ENCODE measurements around the gene NTSR1. TPM values are rescaled to one million over a fixed set of nuclear protein-coding genes. Genes with fewer than 3 reads are reported as not detected.

NTSR1 gene
- total RNA-seq, 1 donor from 2014 or later = 0.24 TPM

DNA sequence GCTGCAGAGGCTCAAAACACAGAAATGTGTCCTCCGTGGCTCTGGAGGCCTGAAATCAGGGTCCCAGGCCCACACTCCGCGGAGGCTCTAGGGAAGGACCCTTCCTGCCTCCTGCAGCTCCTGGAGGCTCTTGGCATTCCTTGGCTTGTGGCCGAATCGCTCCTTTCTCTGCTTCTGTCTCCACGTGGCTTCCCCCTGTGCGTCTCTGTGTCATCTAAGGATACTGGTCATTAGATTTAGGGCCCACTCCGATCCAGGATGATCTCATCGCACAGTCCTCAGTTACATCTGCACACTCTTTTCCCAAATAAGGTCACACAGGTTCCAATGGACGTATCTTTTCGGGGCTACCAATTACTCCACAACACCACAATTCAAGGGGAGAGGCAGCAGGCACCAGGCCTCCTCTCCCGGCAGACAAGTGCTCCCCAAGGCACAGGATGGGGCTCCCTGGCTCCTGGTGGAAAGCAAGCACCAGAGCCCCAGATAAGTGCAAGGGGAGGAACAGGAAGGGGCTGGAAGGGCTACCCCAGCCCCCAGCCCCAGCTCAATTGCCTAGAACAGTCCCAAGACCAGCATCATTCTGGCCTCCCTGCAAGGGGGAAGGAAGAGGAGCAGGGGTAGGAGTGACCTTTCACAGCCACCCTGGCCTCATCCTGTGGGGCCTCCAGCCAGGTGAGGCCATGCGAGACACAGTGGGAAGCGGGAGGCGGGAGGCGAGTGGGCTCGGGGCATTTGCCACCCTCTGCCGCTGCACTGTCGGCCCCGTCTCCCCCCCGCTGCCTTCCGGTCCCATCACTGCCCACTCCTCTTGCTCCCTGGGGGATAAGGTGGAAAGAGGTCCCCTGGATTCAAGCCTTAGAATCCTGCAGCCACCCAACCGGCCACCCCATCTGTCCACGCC lies 16.3 kb downstream of the NTSR1 start:
- peaks cover 45% of the 10 kb centered on the region for H3K27me3 Mint-ChIP-seq
- H3K27ac Mint-ChIP-seq = no peak overlapping the region
- peaks cover 4% of the 10 kb centered on the region for H3K36me3 Mint-ChIP-seq
- no peaks in the 10 kb centered on the region for H3K4me1 Mint-ChIP-seq (ENCODE audit: unreplicated experiment)
- TF ChIP-seq, protein P1, sequence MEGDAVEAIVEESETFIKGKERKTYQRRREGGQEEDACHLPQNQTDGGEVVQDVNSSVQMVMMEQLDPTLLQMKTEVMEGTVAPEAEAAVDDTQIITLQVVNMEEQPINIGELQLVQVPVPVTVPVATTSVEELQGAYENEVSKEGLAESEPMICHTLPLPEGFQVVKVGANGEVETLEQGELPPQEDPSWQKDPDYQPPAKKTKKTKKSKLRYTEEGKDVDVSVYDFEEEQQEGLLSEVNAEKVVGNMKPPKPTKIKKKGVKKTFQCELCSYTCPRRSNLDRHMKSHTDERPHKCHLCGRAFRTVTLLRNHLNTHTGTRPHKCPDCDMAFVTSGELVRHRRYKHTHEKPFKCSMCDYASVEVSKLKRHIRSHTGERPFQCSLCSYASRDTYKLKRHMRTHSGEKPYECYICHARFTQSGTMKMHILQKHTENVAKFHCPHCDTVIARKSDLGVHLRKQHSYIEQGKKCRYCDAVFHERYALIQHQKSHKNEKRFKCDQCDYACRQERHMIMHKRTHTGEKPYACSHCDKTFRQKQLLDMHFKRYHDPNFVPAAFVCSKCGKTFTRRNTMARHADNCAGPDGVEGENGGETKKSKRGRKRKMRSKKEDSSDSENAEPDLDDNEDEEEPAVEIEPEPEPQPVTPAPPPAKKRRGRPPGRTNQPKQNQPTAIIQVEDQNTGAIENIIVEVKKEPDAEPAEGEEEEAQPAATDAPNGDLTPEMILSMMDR (conservative IDR thresholded peaks at IDR 0.05) = no peak
- H3K4me3 Mint-ChIP-seq = no peak overlapping the region
- no peak for DNase-seq (ENCODE audit: extremely low spot score, unreplicated experiment)
- H3K9me3 Mint-ChIP-seq = peaks cover 14% of the 10 kb centered on the region

DNA sequence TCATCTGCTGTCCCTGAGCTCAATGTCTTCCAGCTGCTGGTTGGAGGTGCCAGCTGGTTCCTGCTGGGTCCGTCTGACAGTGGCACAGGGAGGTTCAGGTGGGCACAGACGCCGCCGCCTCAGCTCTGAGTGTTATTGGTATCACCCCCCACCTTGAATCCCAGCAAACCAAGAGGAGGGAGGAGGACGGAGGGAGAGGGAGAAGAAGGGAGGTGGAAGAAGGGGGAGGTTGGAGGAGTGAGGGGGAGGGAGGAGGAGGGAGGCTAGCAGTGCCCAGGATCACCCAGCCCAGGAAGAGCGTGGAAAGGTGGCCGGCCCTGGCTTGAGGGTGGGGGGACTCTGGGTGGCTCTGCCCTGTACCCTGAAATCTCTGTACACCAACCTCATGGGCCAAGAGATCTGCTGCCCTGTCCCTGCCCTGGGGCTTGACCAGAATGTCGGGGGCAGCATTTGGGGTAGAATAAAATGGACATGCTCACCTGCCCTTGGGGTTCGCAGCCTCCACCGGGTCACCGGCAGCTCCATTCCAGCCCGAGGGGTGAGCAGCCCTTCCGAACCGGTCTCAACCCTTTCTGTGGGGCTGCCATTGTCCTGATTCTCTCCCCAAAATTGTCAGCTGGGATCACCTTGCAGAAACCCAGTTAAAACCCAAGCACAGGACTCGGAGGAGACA lies 17.1 kb downstream of the NTSR1 start:
- Mint-ChIP-seq H3K4me1 (ENCODE audit: unreplicated experiment) (no peaks in the 10 kb centered on the region), H3K27me3 (peaks cover 44% of the 10 kb centered on the region), H3K4me3 (no peak overlapping the region), H3K9me3 (peaks cover 8% of the 10 kb centered on the region), H3K36me3 (peaks cover 4% of the 10 kb centered on the region), H3K27ac (no peak overlapping the region)
- DNase-seq (ENCODE audit: extremely low spot score, unreplicated experiment) = no peak
- TF ChIP-seq, protein P1 (conservative IDR thresholded peaks at IDR 0.05) = no peak

DNA sequence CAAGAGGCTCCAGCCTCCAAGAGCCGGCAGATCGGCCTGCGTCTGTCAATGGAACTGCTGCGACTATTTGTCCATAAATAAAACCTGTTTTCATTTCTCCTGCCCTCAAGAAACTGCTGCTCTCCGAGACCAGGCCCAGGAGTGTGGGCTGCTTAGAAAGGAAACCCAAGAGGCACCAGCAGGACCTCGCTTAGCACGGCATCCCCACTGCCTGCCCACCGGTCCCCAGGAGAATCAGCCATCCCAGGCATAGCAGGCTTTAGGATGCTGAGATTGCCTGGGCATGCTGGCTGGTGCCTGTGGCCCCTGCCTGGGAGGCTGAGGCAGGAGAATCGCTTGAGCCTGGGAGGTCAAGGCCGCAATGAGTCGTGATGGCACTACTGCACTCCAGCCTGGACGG lies 17.6 kb downstream of the NTSR1 start:
- Mint-ChIP-seq H3K4me3 (no peak overlapping the region), H3K4me1 (ENCODE audit: unreplicated experiment) (no peaks in the 10 kb centered on the region), H3K27ac (no peak overlapping the region), H3K36me3 (peaks cover 4% of the 10 kb centered on the region), H3K27me3 (peaks cover 45% of the 10 kb centered on the region), H3K9me3 (peaks cover 7% of the 10 kb centered on the region)
- TF ChIP-seq, protein P1 (conservative IDR thresholded peaks at IDR 0.05) = no peak
- no peak for DNase-seq (ENCODE audit: extremely low spot score, unreplicated experiment)

DNA sequence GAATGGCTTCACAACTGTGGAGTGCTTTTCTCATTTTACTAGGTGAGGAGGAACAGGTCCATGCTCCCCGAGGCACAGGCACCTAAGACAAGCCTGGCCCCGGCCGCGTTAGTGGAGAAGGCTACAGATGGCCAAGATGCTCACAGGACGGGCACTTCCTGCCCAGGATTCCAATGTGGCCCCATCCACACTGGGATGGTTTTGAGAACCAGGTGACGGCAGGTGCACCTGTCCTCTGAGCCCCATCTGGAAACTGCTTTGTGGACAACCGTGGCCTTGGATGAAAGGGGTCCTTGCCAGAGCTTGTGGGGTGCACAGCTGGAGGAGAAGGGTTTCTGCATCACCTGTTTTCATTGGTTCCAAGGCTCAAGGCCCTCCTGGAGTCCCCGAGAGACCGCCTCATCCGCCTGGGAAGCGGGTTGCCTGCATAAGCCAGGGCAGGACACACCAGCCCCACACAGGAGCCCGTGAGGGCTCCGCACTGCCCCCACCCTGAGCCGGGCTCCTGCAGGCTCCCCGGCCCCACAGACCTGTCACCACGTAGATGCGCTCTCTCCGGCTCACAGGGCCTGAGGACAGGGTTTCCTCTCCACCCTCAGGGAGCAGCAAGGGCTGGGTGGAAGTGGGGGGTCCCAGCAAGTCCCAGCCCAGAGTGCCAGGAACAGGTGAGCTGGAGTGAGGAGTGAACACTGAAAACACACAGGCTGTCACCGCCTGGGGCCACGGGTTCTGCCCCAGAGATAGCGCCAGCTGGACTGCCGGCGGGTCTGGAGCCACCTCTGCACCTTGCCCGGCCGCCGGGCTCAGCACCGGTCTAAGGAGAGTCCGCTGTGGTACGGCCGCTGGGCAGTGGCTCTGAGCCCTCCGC lies 18.3 kb downstream of the NTSR1 start:
- peaks cover under 1% of the 10 kb centered on the region for H3K9me3 Mint-ChIP-seq
- no peak overlapping the region for H3K4me3 Mint-ChIP-seq
- DNase-seq (ENCODE audit: extremely low spot score, unreplicated experiment) = no peak
- H3K27ac Mint-ChIP-seq = no peak overlapping the region
- TF ChIP-seq, protein P1 (conservative IDR thresholded peaks at IDR 0.05) = no peak
- peaks cover 38% of the 10 kb centered on the region for H3K27me3 Mint-ChIP-seq
- H3K4me1 Mint-ChIP-seq (ENCODE audit: unreplicated experiment) = no peaks in the 10 kb centered on the region
- no peaks in the 10 kb centered on the region for H3K36me3 Mint-ChIP-seq

DNA sequence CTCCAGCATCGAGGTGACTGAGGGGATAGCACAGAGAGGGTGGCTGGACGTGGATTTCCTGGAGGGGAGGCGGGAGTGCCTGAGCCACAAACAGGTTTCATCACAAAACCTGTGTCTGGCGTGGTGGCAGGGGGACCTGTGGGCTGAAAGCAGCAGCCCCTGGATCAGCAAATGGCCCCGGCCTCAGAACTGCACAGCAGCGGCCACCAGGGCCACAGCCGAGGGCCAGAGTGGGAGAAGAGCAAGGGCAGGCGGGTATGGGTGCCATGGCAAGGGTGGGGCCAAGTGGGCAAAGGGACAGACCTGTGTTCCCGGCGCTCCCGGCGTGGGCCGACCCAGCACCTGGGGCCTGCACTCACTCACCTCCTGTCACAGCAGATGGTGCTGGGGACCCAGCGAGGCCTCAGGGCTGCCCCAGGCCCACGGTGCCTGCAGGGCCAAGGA lies 19.0 kb downstream of the NTSR1 start:
- Mint-ChIP-seq H3K27me3 (peaks cover 36% of the 10 kb centered on the region), H3K4me1 (ENCODE audit: unreplicated experiment) (peaks cover 3% of the 10 kb centered on the region), H3K9me3 (no peaks in the 10 kb centered on the region), H3K36me3 (no peaks in the 10 kb centered on the region), H3K27ac (no peak overlapping the region), H3K4me3 (no peak overlapping the region)
- no peak for DNase-seq (ENCODE audit: extremely low spot score, unreplicated experiment)
- TF ChIP-seq, protein P1 (conservative IDR thresholded peaks at IDR 0.05) = no peak

Measured in type B pancreatic cell (in vitro differentiated cells).